Measurements from ENCODE around the gene ADAMTS9. TPM values are rescaled to one million over a fixed set of nuclear protein-coding genes. Genes with fewer than 3 reads are reported as not detected.

Gene ADAMTS9
- total RNA-seq, 1 donor from 2014 or later: 261 TPM

GRCh38 chr3:64631951-64632350 is 55.8 kb downstream of the ADAMTS9 start:
- Mint-ChIP-seq H3K36me3 (ENCODE audit: low read depth, unreplicated experiment) (peaks cover 87% of the 10 kb centered on the region), H3K9me3 (ENCODE audit: unreplicated experiment) (no peaks in the 10 kb centered on the region), H3K4me3 (ENCODE audit: unreplicated experiment) (no peak overlapping the region), H3K4me1 (ENCODE audit: unreplicated experiment) (peaks cover 29% of the 10 kb centered on the region), H3K27me3 (ENCODE audit: unreplicated experiment) (no peaks in the 10 kb centered on the region), H3K27ac (ENCODE audit: unreplicated experiment) (no peak overlapping the region)
- DNase-seq (ENCODE audit: low spot score): no peak
- TF ChIP-seq CTCF (IDR thresholded peaks at IDR 0.05; ENCODE audit: unreplicated experiment): no peak

GRCh38 chr3:64627471-64628321 is 60.1 kb downstream of the ADAMTS9 start:
- DNase-seq (ENCODE audit: low spot score): no peak
- TF ChIP-seq CTCF (IDR thresholded peaks at IDR 0.05; ENCODE audit: unreplicated experiment): no peak
- Mint-ChIP-seq H3K4me3 (ENCODE audit: unreplicated experiment) (peak overlapping the region; percentile 38), H3K4me1 (ENCODE audit: unreplicated experiment) (peaks cover 45% of the 10 kb centered on the region), H3K27ac (ENCODE audit: unreplicated experiment) (no peak overlapping the region), H3K36me3 (ENCODE audit: low read depth, unreplicated experiment) (peaks cover 93% of the 10 kb centered on the region), H3K27me3 (ENCODE audit: unreplicated experiment) (peaks cover 6% of the 10 kb centered on the region), H3K9me3 (ENCODE audit: unreplicated experiment) (peaks cover 4% of the 10 kb centered on the region)

- H3K4me3 Mint-ChIP-seq (ENCODE audit: unreplicated experiment): peak overlapping the region; percentile 38
- no peak overlapping the region for H3K27ac Mint-ChIP-seq (ENCODE audit: unreplicated experiment)
- H3K27me3 Mint-ChIP-seq (ENCODE audit: unreplicated experiment): peaks cover 9% of the 10 kb centered on the region
- peaks cover 95% of the 10 kb centered on the region for H3K36me3 Mint-ChIP-seq (ENCODE audit: low read depth, unreplicated experiment)
- no peak for TF ChIP-seq CTCF (IDR thresholded peaks at IDR 0.05; ENCODE audit: unreplicated experiment)
- peaks cover 45% of the 10 kb centered on the region for H3K4me1 Mint-ChIP-seq (ENCODE audit: unreplicated experiment)
- no peak for DNase-seq (ENCODE audit: low spot score)
- peaks cover 4% of the 10 kb centered on the region for H3K9me3 Mint-ChIP-seq (ENCODE audit: unreplicated experiment)
Measured at GRCh38 chr3:64627042-64627441, 60.8 kb downstream of the ADAMTS9 start.

- no peak for TF ChIP-seq CTCF (IDR thresholded peaks at IDR 0.05; ENCODE audit: unreplicated experiment)
- H3K36me3 Mint-ChIP-seq (ENCODE audit: low read depth, unreplicated experiment): peaks cover 93% of the 10 kb centered on the region
- peak overlapping the region; percentile 64 for H3K4me3 Mint-ChIP-seq (ENCODE audit: unreplicated experiment)
- no peak overlapping the region for H3K27ac Mint-ChIP-seq (ENCODE audit: unreplicated experiment)
- peaks cover 47% of the 10 kb centered on the region for H3K4me1 Mint-ChIP-seq (ENCODE audit: unreplicated experiment)
- H3K27me3 Mint-ChIP-seq (ENCODE audit: unreplicated experiment): peaks cover 9% of the 10 kb centered on the region
- no peak for DNase-seq (ENCODE audit: low spot score)
- H3K9me3 Mint-ChIP-seq (ENCODE audit: unreplicated experiment): peaks cover 4% of the 10 kb centered on the region
Measured at GRCh38 chr3:64625381-64625780, 62.4 kb downstream of the ADAMTS9 start.

GRCh38 chr3:64623125-64623524 is 64.7 kb downstream of the ADAMTS9 start:
- H3K27ac Mint-ChIP-seq (ENCODE audit: unreplicated experiment): no peak overlapping the region
- peaks cover 4% of the 10 kb centered on the region for H3K9me3 Mint-ChIP-seq (ENCODE audit: unreplicated experiment)
- peaks cover 9% of the 10 kb centered on the region for H3K27me3 Mint-ChIP-seq (ENCODE audit: unreplicated experiment)
- H3K36me3 Mint-ChIP-seq (ENCODE audit: low read depth, unreplicated experiment): peaks cover 85% of the 10 kb centered on the region
- H3K4me3 Mint-ChIP-seq (ENCODE audit: unreplicated experiment): peak overlapping the region; percentile 75
- no peak for DNase-seq (ENCODE audit: low spot score)
- peaks cover 50% of the 10 kb centered on the region for H3K4me1 Mint-ChIP-seq (ENCODE audit: unreplicated experiment)
- no peak for TF ChIP-seq CTCF (IDR thresholded peaks at IDR 0.05; ENCODE audit: unreplicated experiment)

Data from endothelial cell (in vitro differentiated cells).